ENCODE measurements around the gene SMPDL3A.
"Not testable (repeated sequence)": the region's sequence is repeated elsewhere in the genome, so short reads cannot be mapped to it uniquely, and the experiment has no call there.

Gene SMPDL3A

GRCh38 chr6:122789182-122790027 lies at the start of gene SMPDL3A:
Gene SMPDL3A (plus strand): TSS chr6:122789258. CDS start chr6:122789347, 89 bp downstream.
- Mint-ChIP-seq H3K4me1 (peaks cover 19% of the 10 kb centered on the region), H3K36me3 (no peaks in the 10 kb centered on the region), H3K27me3 (peaks cover 35% of the 10 kb centered on the region), H3K9me3 (no peaks in the 10 kb centered on the region), H3K27ac (peak within 1 kb of the TSS; percentile 80), H3K4me3 (peak within 1 kb of the TSS; percentile 89)
- ATAC-seq = peak; percentile 78

DNA sequence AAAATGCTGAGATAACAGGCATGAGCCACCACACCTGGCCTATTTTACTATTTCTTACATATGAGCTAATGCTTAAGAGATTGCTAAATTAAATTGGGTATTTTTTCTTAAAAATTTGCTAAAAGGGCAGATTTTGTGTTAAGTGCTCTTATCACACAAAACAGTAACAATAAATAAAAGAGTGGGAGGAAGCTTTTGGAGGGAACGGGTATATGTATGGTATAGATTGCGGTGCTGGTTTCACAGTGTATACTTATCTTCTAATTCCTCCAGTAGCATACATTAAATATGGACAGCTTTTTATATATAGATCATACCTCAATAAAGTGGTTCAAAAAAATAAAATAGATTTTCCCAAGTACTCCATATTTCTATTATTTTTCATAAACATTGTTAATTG lies 49.0 kb upstream of the SMPDL3A start:
- peaks cover 6% of the 10 kb centered on the region for H3K27me3 Mint-ChIP-seq
- no peak overlapping the region for H3K27ac Mint-ChIP-seq
- H3K4me3 Mint-ChIP-seq = no peak overlapping the region
- H3K4me1 Mint-ChIP-seq = no peaks in the 10 kb centered on the region
- no peaks in the 10 kb centered on the region for H3K9me3 Mint-ChIP-seq
- no peak for ATAC-seq
- no peaks in the 10 kb centered on the region for H3K36me3 Mint-ChIP-seq

DNA sequence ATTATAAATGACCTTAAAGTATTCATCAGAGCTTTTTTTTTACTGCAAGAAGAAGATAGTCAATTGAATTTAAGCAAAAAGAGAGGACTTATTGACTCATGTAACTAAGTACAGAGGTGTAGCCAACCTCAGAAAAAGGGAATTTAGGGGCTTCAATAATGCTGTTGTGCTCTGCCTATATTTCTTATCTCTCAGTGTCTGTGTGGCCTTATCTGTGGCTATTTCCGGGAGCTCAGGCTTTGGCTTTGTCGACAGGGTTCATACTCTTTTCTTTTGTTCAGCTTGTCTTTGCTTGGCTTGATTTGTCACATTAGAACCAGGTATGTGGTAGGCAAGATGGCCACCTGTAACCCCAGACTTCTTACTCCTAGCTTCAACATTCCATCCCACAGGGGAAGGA lies 48.1 kb upstream of the SMPDL3A start:
- Mint-ChIP-seq H3K9me3 (no peaks in the 10 kb centered on the region), H3K36me3 (no peaks in the 10 kb centered on the region), H3K4me1 (no peaks in the 10 kb centered on the region), H3K27me3 (no peaks in the 10 kb centered on the region), H3K4me3 (no peak overlapping the region), H3K27ac (no peak overlapping the region)
- no peak for ATAC-seq

DNA sequence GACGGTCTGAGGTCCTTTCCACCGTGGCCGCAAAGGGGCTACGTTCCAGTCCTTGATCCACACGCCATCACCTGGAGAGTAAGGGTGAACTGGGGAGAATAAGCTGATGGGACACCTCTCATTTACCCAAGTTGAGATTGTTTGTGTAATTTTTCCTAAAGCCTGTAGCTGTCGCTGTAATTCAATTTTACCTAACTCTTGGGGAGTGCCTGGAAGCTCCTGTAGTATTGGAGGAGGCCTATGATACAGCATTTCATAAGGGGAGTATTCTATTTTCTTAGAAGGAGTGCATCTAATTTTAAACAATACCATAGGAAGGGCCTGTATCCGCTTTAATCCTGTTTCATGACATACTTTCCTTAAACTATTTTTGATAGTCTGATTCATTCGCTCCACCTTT lies 44.8 kb upstream of the SMPDL3A start:
- not testable (repeated sequence) for H3K27ac Mint-ChIP-seq, H3K9me3 Mint-ChIP-seq, ATAC-seq, H3K4me3 Mint-ChIP-seq, H3K36me3 Mint-ChIP-seq, H3K27me3 Mint-ChIP-seq
- peaks cover 17% of the 10 kb centered on the region for H3K4me1 Mint-ChIP-seq

GRCh38 chr6:122744856-122745255 lies 44.2 kb upstream of the SMPDL3A start:
- not testable (repeated sequence) for H3K36me3 Mint-ChIP-seq, H3K27ac Mint-ChIP-seq, H3K9me3 Mint-ChIP-seq, H3K4me3 Mint-ChIP-seq, H3K27me3 Mint-ChIP-seq, ATAC-seq
- peaks cover 17% of the 10 kb centered on the region for H3K4me1 Mint-ChIP-seq

- ATAC-seq = no peak
- Mint-ChIP-seq H3K36me3 (peaks cover 6% of the 10 kb centered on the region), H3K27ac (no peak overlapping the region), H3K4me1 (peaks cover 24% of the 10 kb centered on the region), H3K4me3 (no peak overlapping the region), H3K9me3 (no peaks in the 10 kb centered on the region), H3K27me3 (no peaks in the 10 kb centered on the region)
Observed at GRCh38 chr6:122746688-122747087, 42.4 kb upstream of the SMPDL3A start.

DNA sequence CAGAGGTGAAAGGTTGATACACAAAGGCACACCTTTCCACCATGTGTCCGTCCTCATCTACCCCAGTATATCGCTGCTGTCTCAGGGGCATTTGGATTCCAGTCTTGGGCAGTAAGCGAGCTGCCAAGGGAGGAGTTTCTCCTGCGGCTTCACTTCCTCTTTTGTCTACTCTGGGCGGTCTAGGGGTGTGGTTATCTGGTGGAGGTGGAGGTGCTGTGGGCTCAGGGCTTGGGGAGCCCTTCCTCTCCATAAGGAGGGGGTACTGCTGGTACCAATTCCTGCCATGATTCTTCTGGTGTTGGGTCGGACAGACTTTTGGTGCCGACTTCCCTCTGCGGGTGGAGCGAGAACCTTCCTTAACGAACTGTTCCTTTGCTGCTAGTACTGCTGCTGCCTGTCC lies 41.5 kb upstream of the SMPDL3A start:
- H3K27ac Mint-ChIP-seq = no peak overlapping the region
- no peaks in the 10 kb centered on the region for H3K9me3 Mint-ChIP-seq
- ATAC-seq = no peak
- peaks cover 6% of the 10 kb centered on the region for H3K36me3 Mint-ChIP-seq
- no peak overlapping the region for H3K4me3 Mint-ChIP-seq
- peaks cover 26% of the 10 kb centered on the region for H3K4me1 Mint-ChIP-seq
- H3K27me3 Mint-ChIP-seq = no peaks in the 10 kb centered on the region

GRCh38 chr6:122748945-122749344 lies 40.1 kb upstream of the SMPDL3A start:
- H3K4me3 Mint-ChIP-seq = not testable (repeated sequence)
- H3K4me1 Mint-ChIP-seq = peaks cover 34% of the 10 kb centered on the region

DNA sequence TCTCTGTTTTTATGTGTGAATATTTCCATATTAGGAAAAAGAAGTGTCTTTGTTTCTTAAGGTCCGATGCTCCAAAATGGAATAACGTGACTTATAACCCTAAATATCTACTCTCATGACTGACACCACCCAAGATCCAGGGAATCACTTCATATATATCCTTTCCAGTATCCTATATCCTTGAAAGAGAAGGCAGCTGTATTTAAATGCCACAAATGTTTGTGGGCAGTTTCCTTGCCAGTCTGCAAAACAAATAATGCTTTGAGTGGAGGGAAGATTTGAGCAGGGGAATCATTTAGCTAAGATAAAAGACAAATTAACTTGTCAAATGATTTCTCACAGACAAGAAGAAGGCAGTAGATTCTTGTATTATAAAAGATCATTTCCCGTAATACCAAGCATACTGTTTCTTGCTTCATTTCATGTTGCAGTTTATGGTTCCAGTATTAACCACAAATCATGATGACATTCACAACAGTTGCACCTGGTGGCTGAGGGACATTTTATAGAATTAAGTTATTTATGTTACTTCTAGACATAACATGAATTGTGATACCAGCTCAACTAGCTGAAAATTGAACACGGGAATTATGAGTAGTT lies 39.5 kb upstream of the SMPDL3A start:
- H3K4me3 Mint-ChIP-seq = no peak overlapping the region
- peaks cover 6% of the 10 kb centered on the region for H3K36me3 Mint-ChIP-seq
- peaks cover 34% of the 10 kb centered on the region for H3K4me1 Mint-ChIP-seq

More at GRCh38 chr6:122748945-122749344, 40.1 kb upstream of the SMPDL3A start:
- H3K27me3 Mint-ChIP-seq, ATAC-seq, H3K27ac Mint-ChIP-seq, H3K36me3 Mint-ChIP-seq, H3K9me3 Mint-ChIP-seq: not testable (repeated sequence)

GRCh38 chr6:122751326-122751725 lies 37.7 kb upstream of the SMPDL3A start:
- peak overlapping the region; percentile 8 for H3K27ac Mint-ChIP-seq
- peak; percentile 70 for ATAC-seq
- H3K36me3 Mint-ChIP-seq = peaks cover 6% of the 10 kb centered on the region
- no peak overlapping the region for H3K4me3 Mint-ChIP-seq
- H3K4me1 Mint-ChIP-seq = peaks cover 34% of the 10 kb centered on the region
- no peaks in the 10 kb centered on the region for H3K9me3 Mint-ChIP-seq
- H3K27me3 Mint-ChIP-seq = no peaks in the 10 kb centered on the region

More for the DNA sequence above, 39.5 kb upstream of the SMPDL3A start:
- no peak overlapping the region for H3K27ac Mint-ChIP-seq
- ATAC-seq = no peak
- H3K9me3 Mint-ChIP-seq = no peaks in the 10 kb centered on the region
- H3K27me3 Mint-ChIP-seq = no peaks in the 10 kb centered on the region

- Mint-ChIP-seq H3K9me3 (no peaks in the 10 kb centered on the region), H3K27ac (no peak overlapping the region), H3K4me1 (peaks cover 27% of the 10 kb centered on the region), H3K36me3 (peaks cover 6% of the 10 kb centered on the region), H3K4me3 (no peak overlapping the region), H3K27me3 (no peaks in the 10 kb centered on the region)
- ATAC-seq = no peak
Observed at GRCh38 chr6:122752459-122752858, 36.6 kb upstream of the SMPDL3A start.

GRCh38 chr6:122753000-122753687 lies 35.9 kb upstream of the SMPDL3A start:
- H3K27me3 Mint-ChIP-seq = no peaks in the 10 kb centered on the region
- peak; percentile 32 for ATAC-seq

GRCh38 chr6:122753688-122754056 lies 35.4 kb upstream of the SMPDL3A start:
- no peaks in the 10 kb centered on the region for H3K9me3 Mint-ChIP-seq
- peaks cover 18% of the 10 kb centered on the region for H3K4me1 Mint-ChIP-seq
- no peak for ATAC-seq
- H3K27ac Mint-ChIP-seq = no peak overlapping the region
- H3K27me3 Mint-ChIP-seq = no peaks in the 10 kb centered on the region
- H3K36me3 Mint-ChIP-seq = no peaks in the 10 kb centered on the region
- peak overlapping the region; percentile 39 for H3K4me3 Mint-ChIP-seq

More at GRCh38 chr6:122753000-122753687, 35.9 kb upstream of the SMPDL3A start:
- Mint-ChIP-seq H3K9me3 (no peaks in the 10 kb centered on the region), H3K27ac (no peak overlapping the region), H3K36me3 (peaks cover 3% of the 10 kb centered on the region), H3K4me1 (peaks cover 20% of the 10 kb centered on the region), H3K4me3 (peak overlapping the region; percentile 39)

- H3K27me3 Mint-ChIP-seq = no peaks in the 10 kb centered on the region
- H3K36me3 Mint-ChIP-seq = no peaks in the 10 kb centered on the region
- no peak overlapping the region for H3K4me3 Mint-ChIP-seq
- H3K4me1 Mint-ChIP-seq = peaks cover 23% of the 10 kb centered on the region
- H3K9me3 Mint-ChIP-seq = no peaks in the 10 kb centered on the region
- no peak for ATAC-seq
- no peak overlapping the region for H3K27ac Mint-ChIP-seq
Observed at GRCh38 chr6:122754191-122754731, 34.8 kb upstream of the SMPDL3A start.

GRCh38 chr6:122755901-122756300 lies 33.2 kb upstream of the SMPDL3A start:
- no peaks in the 10 kb centered on the region for H3K27me3 Mint-ChIP-seq
- peaks cover 25% of the 10 kb centered on the region for H3K4me1 Mint-ChIP-seq
- H3K9me3 Mint-ChIP-seq = no peaks in the 10 kb centered on the region
- H3K36me3 Mint-ChIP-seq = no peaks in the 10 kb centered on the region
- no peak for ATAC-seq
- no peak overlapping the region for H3K4me3 Mint-ChIP-seq
- no peak overlapping the region for H3K27ac Mint-ChIP-seq

Data from stimulated activated memory B cell treated with anti-CD40 and anti-IgM and Interleukin-4, amounts not matched to agents 10 μg/mL and 1 μg/mL and 100 μg/mL, for 72 hours (primary cell).